Prostate gland (tissue), 2 donors: ENCODE results near the gene ETFB. TPM values are rescaled to one million over a fixed set of nuclear protein-coding genes. Genes with fewer than 3 reads are reported as not detected.

ENCODE experiments used
- DNase-seq: peaks from one replicate; pipeline ENCODE4 v3.0.0-alpha.2; 2019; ENCODE audit warnings: low spot score
- H3K27ac ChIP-seq, 2 donors: fragments of 200-600 bp; sonication (generic); 2 replicates each; pipeline ENCODE4 v1.5.1; 2017 to 2019
- H3K27me3 ChIP-seq: fragments of 200-600 bp; sonication (generic); replicated peaks from 2 replicates; pipeline ENCODE4 v1.5.1; 2019; ENCODE audit not compliant: insufficient read depth
- H3K36me3 ChIP-seq, 2 donors: fragments of 200-600 bp; sonication (generic); 1 replicate in 1 of 2; 2 replicates in 1 of 2; pipeline versions ENCODE4 v1.5.1 to v1.8.1; 2017 to 2019
- H3K4me1 ChIP-seq: fragments of 200-600 bp; sonication (generic); replicated peaks from 2 replicates; pipeline ENCODE4 v1.5.1; 2019
- H3K4me3 ChIP-seq, 2 donors: fragments of 200-600 bp; sonication (generic); 2 replicates each; pipeline ENCODE4 v1.5.1; 2017 to 2019
- H3K9me3 ChIP-seq: fragments of 200-600 bp; sonication (generic); 2 replicates; pipeline ENCODE4 v1.5.1; 2017
- CTCF ChIP-seq, 4 experiments: fragments of 200-600 bp in 2 of 4; fragments of 450-650 bp in 2 of 4; sonication (generic) in 2 of 4; IDR thresholded peaks; 1 replicate in 3 of 4; 2 replicates in 1 of 4; pipeline ENCODE4 v1.5.1; 2016 to 2019; ENCODE audit warnings: antibody characterized with exemption in 4 of 4, mild to moderate bottlenecking in 2 of 4, moderate library complexity in 2 of 4
- POLR2A ChIP-seq: fragments of 450-650 bp; IDR thresholded peaks from one replicate; pipeline ENCODE4 v1.6.1; 2016; ENCODE audit warnings: antibody characterized with exemption, mild to moderate bottlenecking
- POLR2AphosphoS5 ChIP-seq: sonication (generic); formaldehyde crosslinking; IDR thresholded peaks from one replicate; pipeline ENCODE4 v1.6.1; 2017; ENCODE audit warnings: antibody characterized with exemption
- WGBS: methylation state at CpG from one replicate; pipeline ENCODE4 v1.1.5; 2018; 5-methylcytosine and 5-hydroxymethylcytosine counted together
- intact Hi-C: fragments of 100-400 bp; cut with DNase I; formaldehyde crosslinking; loops from one replicate; pipeline ENCODE4 v1.14.2; 2022
- total RNA-seq, 2 donors: library from RNA; depleted of rRNA; stranded (reverse); fragments of >200 nt; gene quantifications; one replicate each; pipeline ENCODE4 v1.1.0, GENCODE V29; 2016

Gene ETFB
- total RNA-seq, 2 donors from 2014 or later = 82.8 to 118 TPM

- H3K36me3 ChIP-seq = no peaks in the 10 kb centered on the region
These were observed 28.9 kb downstream of the ETFB start for GRCh38 chr19:51337141-51337860.

GRCh38 chr19:51333836-51334460 is 32.2 kb downstream of the ETFB start:
- no peaks in the 10 kb centered on the region for H3K9me3 ChIP-seq
- H3K36me3 ChIP-seq = no peaks in the 10 kb centered on the region
- DNase-seq = no peak
- no peak overlapping the region for H3K27ac ChIP-seq
- H3K4me1 ChIP-seq = no peaks in the 10 kb centered on the region
- peaks cover 4% of the 10 kb centered on the region for H3K27me3 ChIP-seq
- H3K4me3 ChIP-seq = no peak overlapping the region
- intact Hi-C loops = no loop called here
- WGBS = 91% methylated on average over 13 of the region's 13 CpGs
- TF ChIP-seq POLR2AphosphoS5 (no peak), CTCF (IDR thresholded peaks at IDR 0.05) (no peak), POLR2A (no peak)

More at GRCh38 chr19:51337141-51337860, 28.9 kb downstream of the ETFB start:
- no peaks in the 10 kb centered on the region for H3K27me3 ChIP-seq
- H3K9me3 ChIP-seq = no peaks in the 10 kb centered on the region
- no peak for DNase-seq
- no peak overlapping the region for H3K4me3 ChIP-seq
- no peak for TF ChIP-seq CTCF (IDR thresholded peaks at IDR 0.05)
- no peak for TF ChIP-seq POLR2A
- TF ChIP-seq POLR2AphosphoS5 = no peak
- intact Hi-C loops = loop anchor here (5.0 kb wide), 3 partner anchors 55 to 320 kb away; partner anchors contain the start of genes C19orf84 and ZNF175
- H3K4me1 ChIP-seq = no peaks in the 10 kb centered on the region
- 95% methylated on average over 6 of the region's 13 CpGs for WGBS
- no peak overlapping the region for H3K27ac ChIP-seq

GRCh38 chr19:51331716-51332115 is 34.5 kb downstream of the ETFB start:
- WGBS = 94% methylated on average over 6 of the region's 6 CpGs
- H3K4me3 ChIP-seq = no peak overlapping the region
- H3K9me3 ChIP-seq = no peaks in the 10 kb centered on the region
- no peaks in the 10 kb centered on the region for H3K4me1 ChIP-seq
- TF ChIP-seq POLR2AphosphoS5 (no peak), CTCF (IDR thresholded peaks at IDR 0.05) (no peak)
- H3K27ac ChIP-seq = no peak overlapping the region
- H3K36me3 ChIP-seq = no peaks in the 10 kb centered on the region
- no peak for DNase-seq
- intact Hi-C loops = no loop called here
- H3K27me3 ChIP-seq = peaks cover 11% of the 10 kb centered on the region

GRCh38 chr19:51331193-51331592 is 35.0 kb downstream of the ETFB start:
- Histone ChIP-seq H3K9me3 (no peaks in the 10 kb centered on the region), H3K4me3 (no peak overlapping the region), H3K4me1 (no peaks in the 10 kb centered on the region), H3K27ac (no peak overlapping the region), H3K27me3 (peaks cover 14% of the 10 kb centered on the region), H3K36me3 (no peaks in the 10 kb centered on the region)
- intact Hi-C loops = no loop called here
- TF ChIP-seq CTCF (IDR thresholded peaks at IDR 0.05) = no peak
- no peak for TF ChIP-seq POLR2A
- no peak for TF ChIP-seq POLR2AphosphoS5
- no peak for DNase-seq
- WGBS = 79% methylated on average over 3 of the region's 3 CpGs

GRCh38 chr19:51330366-51330765 is 35.8 kb downstream of the ETFB start:
- H3K4me1 ChIP-seq = no peaks in the 10 kb centered on the region
- intact Hi-C loops = no loop called here
- no peaks in the 10 kb centered on the region for H3K9me3 ChIP-seq
- TF ChIP-seq CTCF (IDR thresholded peaks at IDR 0.05) (no peak), POLR2A (no peak), POLR2AphosphoS5 (no peak)
- H3K27me3 ChIP-seq = peaks cover 14% of the 10 kb centered on the region
- H3K4me3 ChIP-seq = no peak overlapping the region
- no peak for DNase-seq
- no peaks in the 10 kb centered on the region for H3K36me3 ChIP-seq
- WGBS = 98% methylated on average over 4 of the region's 4 CpGs
- no peak overlapping the region for H3K27ac ChIP-seq
